Panc1 (cell line): ENCODE results near the gene TMEM229B. TPM values are rescaled to one million over a fixed set of nuclear protein-coding genes. Genes with fewer than 3 reads are reported as not detected.

Experiments
- ATAC-seq: fragments of 200-7000 bp; cut with Tn5 transposase; 2 replicates; pipeline ENCODE4 v1.9.1; 2020; ENCODE audit warnings: mild to moderate bottlenecking, moderate library complexity
- BruUV-seq: library from RNA; stranded (reverse); fragments of 400-500 nt; replicated peaks from 2 replicates; lab custom pipeline; 2021; lab: Mats Ljungman, UMichigan
- CTCF ChIA-PET: fragments of 300-600 bp; sonication (Branson Sonifier 250); formaldehyde crosslinking; loops from one replicate; lab custom pipeline; 2022; ENCODE audit warnings: antibody characterized with exemption; lab: Charles Lee
- POLR2A ChIA-PET: fragments of 300-600 bp; sonication (Branson Sonifier 250); formaldehyde crosslinking; loops from one replicate; lab custom pipeline; 2022; ENCODE audit warnings: antibody characterized with exemption; lab: Charles Lee
- DNase-seq: peaks from one replicate; pipeline ENCODE4 v3.0.0-alpha.2; 2010; ENCODE audit warnings: low read depth, low spot score
- H3K27ac ChIP-seq: 2 replicates; pipeline ENCODE4 v1.5.1; 2011; ENCODE audit warnings: mild to moderate bottlenecking, low read length, inconsistent platforms
- H3K27me3 ChIP-seq: fragments of 200-500 bp; sonication (Bioruptor generic); 2 replicates; pipeline ENCODE4 v1.6.0; 2014; ENCODE audit warnings: low read length, inconsistent platforms; ENCODE audit not compliant: control insufficient read depth, insufficient read depth
- H3K36me3 ChIP-seq: fragments of 200-500 bp; sonication (Bioruptor generic); 2 replicates; pipeline ENCODE4 v1.5.1; 2014; ENCODE audit warnings: inconsistent platforms, mild to moderate bottlenecking, low read length, moderate library complexity; ENCODE audit not compliant: control insufficient read depth, insufficient read depth
- H3K4me1 ChIP-seq: 2 replicates; pipeline ENCODE4 v1.5.1; 2011; ENCODE audit warnings: inconsistent platforms, mild to moderate bottlenecking, low read length, moderate library complexity; ENCODE audit not compliant: control insufficient read depth, insufficient read depth
- H3K4me3 ChIP-seq, 2 experiments: 2 replicates each; pipeline ENCODE4 v1.5.1; 2011 to 2012; ENCODE audit warnings: low read depth in 2 of 2, low read length in 2 of 2, mild to moderate bottlenecking in 2 of 2, inconsistent platforms in 1 of 2, moderate library complexity in 1 of 2
- H3K9me3 ChIP-seq: fragments of 200-500 bp; sonication (Bioruptor generic); 2 replicates; pipeline ENCODE4 v1.5.1; 2014; ENCODE audit warnings: low read depth, mild to moderate bottlenecking, inconsistent platforms, low read length, moderate library complexity; ENCODE audit not compliant: control insufficient read depth, insufficient read depth
- CTCF ChIP-seq: fragments of 450-650 bp; IDR thresholded peaks from 2 replicates; pipeline ENCODE4 v1.5.1; 2017; ENCODE audit warnings: mild to moderate bottlenecking
- POLR2AphosphoS5 ChIP-seq: IDR thresholded peaks from 2 replicates; pipeline ENCODE4 v1.6.1; 2012; ENCODE audit warnings: mild to moderate bottlenecking, low read depth, low read length, moderate library complexity
- REST ChIP-seq, 2 experiments: IDR thresholded peaks; 2 replicates each; pipeline ENCODE4 v1.6.1; 2011 to 2012; ENCODE audit warnings: low read depth in 2 of 2, control low read depth in 1 of 2, low read length in 1 of 2, mild to moderate bottlenecking in 1 of 2, moderate library complexity in 1 of 2; ENCODE audit not compliant: insufficient read depth in 1 of 2
- SIN3A ChIP-seq: IDR thresholded peaks from 2 replicates; pipeline ENCODE4 v1.6.1; 2012; ENCODE audit warnings: low read depth, mild to moderate bottlenecking, low read length, moderate library complexity, borderline replicate concordance; ENCODE audit not compliant: insufficient read depth
- TCF7L2 ChIP-seq: IDR thresholded peaks from 2 replicates; pipeline ENCODE4 v1.6.1; 2011; ENCODE audit warnings: mild to moderate bottlenecking, low read depth, low read length, inconsistent platforms
- in situ Hi-C: cut with HindIII; loops from 2 replicates; pipeline ENCODE4 v1.10.0; 2016; ENCODE audit warnings: low sequenced_read_pairs, low pct_unique_long_range_greater_than_20kb
- intact Hi-C: fragments of 100-400 bp; cut with micrococcal nuclease; formaldehyde crosslinking; loops from one replicate; pipeline ENCODE4 v1.10.0; 2022; ENCODE audit not compliant: unreplicated experiment
- total RNA-seq: library from RNA; stranded (reverse); gene quantifications from one replicate; pipeline ENCODE4 v1.2.1, GENCODE V29; 2021; ENCODE audit not compliant: unreplicated experiment

The TMEM229B gene
- total RNA-seq, 1 experiment from 2014 or later, result 1.6 TPM

GRCh38 chr14:67464377-67464776, 24.1 kb downstream of the TMEM229B start:
- in situ Hi-C loops (no loop called here), intact Hi-C loops (no loop called here)
- no TSS peak for BruUV-seq
- no peaks in the 10 kb centered on the region for H3K9me3 ChIP-seq
- no peak for ATAC-seq
- H3K36me3 ChIP-seq, result no peaks in the 10 kb centered on the region
- POLR2A ChIA-PET, result no interaction called here
- H3K4me1 ChIP-seq, result no peaks in the 10 kb centered on the region
- CTCF ChIA-PET, result no interaction called here
- H3K27me3 ChIP-seq, result 0 out of 2 replicates have a peak, but pooled peaks cover 1% of the 10 kb centered on the region
- DNase-seq, result no peak
- no peak overlapping the region for H3K27ac ChIP-seq
- no peak overlapping the region for H3K4me3 ChIP-seq
- TF ChIP-seq SIN3A, result no peak

GRCh38 chr14:67463900-67464299, 24.6 kb downstream of the TMEM229B start:
- intact Hi-C loops (no loop called here), in situ Hi-C loops (no loop called here)
- no peaks in the 10 kb centered on the region for H3K36me3 ChIP-seq
- no peak overlapping the region for H3K4me3 ChIP-seq
- BruUV-seq, result no TSS peak
- POLR2A ChIA-PET, result no interaction called here
- no peaks in the 10 kb centered on the region for H3K4me1 ChIP-seq
- no peak overlapping the region for H3K27ac ChIP-seq
- TF ChIP-seq SIN3A (no peak), CTCF (no peak), TCF7L2 (no peak), POLR2AphosphoS5 (no peak), REST (IDR thresholded peaks at IDR 0.05; ENCODE audit: insufficient read depth in 1 of 2, low read depth in 2 of 2, low read length in 1 of 2) (no peak)
- 0 out of 2 replicates have a peak, but pooled peaks cover 2% of the 10 kb centered on the region for H3K27me3 ChIP-seq
- no peaks in the 10 kb centered on the region for H3K9me3 ChIP-seq
- ATAC-seq (no peak), DNase-seq (no peak)
- CTCF ChIA-PET, result no interaction called here

- H3K9me3 ChIP-seq, result no peaks in the 10 kb centered on the region
- intact Hi-C loops, result no loop called here
- H3K36me3 ChIP-seq, result no peaks in the 10 kb centered on the region
- H3K4me3 ChIP-seq, result no peak overlapping the region
- ATAC-seq (no peak), DNase-seq (no peak)
- H3K27me3 ChIP-seq, result 0 out of 2 replicates have a peak, but pooled peaks cover 2% of the 10 kb centered on the region
- no peaks in the 10 kb centered on the region for H3K4me1 ChIP-seq
- ChIA-PET POLR2A (no interaction called here), CTCF (no interaction called here)
- H3K27ac ChIP-seq, result no peak overlapping the region
- TF ChIP-seq CTCF, result no peak
- no peak for TF ChIP-seq TCF7L2
- no peak for TF ChIP-seq REST (IDR thresholded peaks at IDR 0.05; ENCODE audit: insufficient read depth in 1 of 2, low read depth in 2 of 2, low read length in 1 of 2)
- TF ChIP-seq SIN3A, result no peak
- no peak for TF ChIP-seq POLR2AphosphoS5
- in situ Hi-C loops, result no loop called here
- BruUV-seq, result no TSS peak
These were observed 26.5 kb downstream of the TMEM229B start for GRCh38 chr14:67461996-67462395.
